Activated naive CD4-positive, alpha-beta T cell treated with anti-CD3 and anti-CD28 coated beads for 36 hours (primary cell): ENCODE measurements around the gene ENTHD1. TPM values are rescaled to one million over a fixed set of nuclear protein-coding genes. Genes with fewer than 3 reads are reported as not detected.

Source experiments
- CTCF ChIA-PET: fragments of 350-600 bp; sonication (Branson Sonifier 250); formaldehyde crosslinking; loops from one replicate; lab custom pipeline; 2021; ENCODE audit warnings: antibody characterized with exemption; lab: Charles Lee
- DNase-seq: peaks from one replicate; pipeline ENCODE4 v3.0.0-alpha.2; 2020
- H3K27ac Mint-ChIP-seq: one replicate; pipeline ENCODE4 v1.8.0; 2021; ENCODE audit warnings: mild to moderate bottlenecking, mixed read lengths
- H3K27me3 Mint-ChIP-seq: one replicate; pipeline ENCODE4 v1.8.0; 2021; ENCODE audit warnings: low read depth, mixed read lengths
- H3K36me3 Mint-ChIP-seq: one replicate; pipeline ENCODE4 v1.8.0; 2021; ENCODE audit warnings: low read depth, mixed read lengths
- H3K4me1 Mint-ChIP-seq: one replicate; pipeline ENCODE4 v1.8.0; 2021; ENCODE audit warnings: low read depth, mixed read lengths
- H3K4me3 Mint-ChIP-seq: one replicate; pipeline ENCODE4 v1.8.0; 2021; ENCODE audit warnings: mild to moderate bottlenecking, moderate library complexity, mixed read lengths
- H3K9me3 Mint-ChIP-seq: one replicate; pipeline ENCODE4 v1.8.0; 2021; ENCODE audit warnings: mixed read lengths
- intact Hi-C: fragments of 100-400 bp; cut with micrococcal nuclease; formaldehyde crosslinking; loops from one replicate; pipeline ENCODE4 v1.15.1; 2023
- total RNA-seq, 2 experiments: library from RNA; stranded (reverse); gene quantifications; one replicate each; pipeline ENCODE4 v1.2.3, GENCODE V29; 2021

ENTHD1 gene
- total RNA-seq, 2 experiments from 2014 or later = 0.64 to 0.81 TPM

GRCh38 chr22:39833610-39834009, 60.0 kb downstream of the ENTHD1 start:
- Mint-ChIP-seq H3K27ac (no peak overlapping the region), H3K9me3 (no peaks in the 10 kb centered on the region), H3K36me3 (no peaks in the 10 kb centered on the region), H3K27me3 (no peaks in the 10 kb centered on the region), H3K4me1 (peaks cover 14% of the 10 kb centered on the region), H3K4me3 (no peak overlapping the region)
- intact Hi-C loops = no loop called here
- no peak for DNase-seq
- CTCF ChIA-PET = no interaction called here

GRCh38 chr22:39833093-39833492, 60.5 kb downstream of the ENTHD1 start:
- no peaks in the 10 kb centered on the region for H3K27me3 Mint-ChIP-seq

GRCh38 chr22:39832627-39833074, 60.9 kb downstream of the ENTHD1 start:
- DNase-seq = no peak
- Mint-ChIP-seq H3K4me1 (peaks cover 14% of the 10 kb centered on the region), H3K27ac (no peak overlapping the region), H3K4me3 (peak overlapping the region; percentile 33), H3K27me3 (no peaks in the 10 kb centered on the region), H3K9me3 (no peaks in the 10 kb centered on the region), H3K36me3 (no peaks in the 10 kb centered on the region)
- intact Hi-C loops = no loop called here
- CTCF ChIA-PET = interaction anchor here (0.6 to 0.7 kb wide), 2 partner anchors 16 to 95 kb away, joined by 3 read pairs; no protein-coding TSS in a partner anchor

More at GRCh38 chr22:39833093-39833492, 60.5 kb downstream of the ENTHD1 start:
- intact Hi-C loops = no loop called here
- no peaks in the 10 kb centered on the region for H3K36me3 Mint-ChIP-seq
- CTCF ChIA-PET = interaction anchor here (0.6 to 0.7 kb wide), 2 partner anchors 17 to 95 kb away, joined by 3 read pairs; no protein-coding TSS in a partner anchor
- H3K9me3 Mint-ChIP-seq = no peaks in the 10 kb centered on the region
- H3K4me3 Mint-ChIP-seq = no peak overlapping the region
- H3K27ac Mint-ChIP-seq = no peak overlapping the region
- no peak for DNase-seq
- H3K4me1 Mint-ChIP-seq = peaks cover 14% of the 10 kb centered on the region

- Mint-ChIP-seq H3K36me3 (no peaks in the 10 kb centered on the region), H3K9me3 (no peaks in the 10 kb centered on the region), H3K27ac (no peak overlapping the region), H3K4me1 (peaks cover 2% of the 10 kb centered on the region), H3K27me3 (no peaks in the 10 kb centered on the region), H3K4me3 (no peak overlapping the region)
- intact Hi-C loops = no loop called here
- no peak for DNase-seq
- CTCF ChIA-PET = no interaction called here
These were observed 67.9 kb downstream of the ENTHD1 start for GRCh38 chr22:39825661-39826102.

GRCh38 chr22:39821008-39821407, 72.6 kb downstream of the ENTHD1 start:
- H3K27me3 Mint-ChIP-seq = no peaks in the 10 kb centered on the region

GRCh38 chr22:39820256-39820655, 73.3 kb downstream of the ENTHD1 start:
- Mint-ChIP-seq H3K9me3 (no peaks in the 10 kb centered on the region), H3K27ac (no peak overlapping the region), H3K36me3 (no peaks in the 10 kb centered on the region), H3K4me1 (peaks cover 3% of the 10 kb centered on the region), H3K27me3 (no peaks in the 10 kb centered on the region), H3K4me3 (no peak overlapping the region)
- CTCF ChIA-PET = no interaction called here
- DNase-seq = no peak
- intact Hi-C loops = no loop called here

More at GRCh38 chr22:39821008-39821407, 72.6 kb downstream of the ENTHD1 start:
- H3K27ac Mint-ChIP-seq = no peak overlapping the region
- H3K4me1 Mint-ChIP-seq = peaks cover 5% of the 10 kb centered on the region
- CTCF ChIA-PET = no interaction called here
- intact Hi-C loops = no loop called here
- H3K36me3 Mint-ChIP-seq = no peaks in the 10 kb centered on the region
- no peak overlapping the region for H3K4me3 Mint-ChIP-seq
- H3K9me3 Mint-ChIP-seq = no peaks in the 10 kb centered on the region
- DNase-seq = no peak

- DNase-seq = no peak
- Mint-ChIP-seq H3K36me3 (no peaks in the 10 kb centered on the region), H3K27me3 (no peaks in the 10 kb centered on the region), H3K4me3 (no peak overlapping the region), H3K27ac (no peak overlapping the region), H3K4me1 (peaks cover 3% of the 10 kb centered on the region), H3K9me3 (no peaks in the 10 kb centered on the region)
- CTCF ChIA-PET = interaction anchor here (0.7 kb wide), 1 partner anchor 11 kb away, joined by 3 read pairs; no protein-coding TSS in a partner anchor
- intact Hi-C loops = no loop called here
These were observed 74.1 kb downstream of the ENTHD1 start for GRCh38 chr22:39819429-39819828.

GRCh38 chr22:39818094-39818493, 75.5 kb downstream of the ENTHD1 start:
- peaks cover 3% of the 10 kb centered on the region for H3K4me1 Mint-ChIP-seq
- no peaks in the 10 kb centered on the region for H3K9me3 Mint-ChIP-seq
- H3K36me3 Mint-ChIP-seq = no peaks in the 10 kb centered on the region
- no peak for DNase-seq
- no peak overlapping the region for H3K4me3 Mint-ChIP-seq
- no peak overlapping the region for H3K27ac Mint-ChIP-seq
- CTCF ChIA-PET = no interaction called here
- no peaks in the 10 kb centered on the region for H3K27me3 Mint-ChIP-seq
- intact Hi-C loops = no loop called here

GRCh38 chr22:39815932-39816331, 77.6 kb downstream of the ENTHD1 start:
- no peaks in the 10 kb centered on the region for H3K36me3 Mint-ChIP-seq
- DNase-seq = no peak
- H3K27me3 Mint-ChIP-seq = no peaks in the 10 kb centered on the region
- H3K4me1 Mint-ChIP-seq = peaks cover 3% of the 10 kb centered on the region
- H3K4me3 Mint-ChIP-seq = no peak overlapping the region
- no peaks in the 10 kb centered on the region for H3K9me3 Mint-ChIP-seq
- CTCF ChIA-PET = no interaction called here
- intact Hi-C loops = no loop called here
- H3K27ac Mint-ChIP-seq = no peak overlapping the region

- intact Hi-C loops = no loop called here
- Mint-ChIP-seq H3K9me3 (no peaks in the 10 kb centered on the region), H3K36me3 (no peaks in the 10 kb centered on the region), H3K27me3 (no peaks in the 10 kb centered on the region), H3K27ac (no peak overlapping the region), H3K4me1 (peaks cover 3% of the 10 kb centered on the region), H3K4me3 (no peak overlapping the region)
- CTCF ChIA-PET = no interaction called here
- no peak for DNase-seq
These were observed 78.7 kb downstream of the ENTHD1 start for GRCh38 chr22:39814899-39815298.

- Mint-ChIP-seq H3K36me3 (no peaks in the 10 kb centered on the region), H3K4me1 (peaks cover 25% of the 10 kb centered on the region), H3K27me3 (no peaks in the 10 kb centered on the region), H3K27ac (no peak overlapping the region), H3K9me3 (no peaks in the 10 kb centered on the region), H3K4me3 (no peak overlapping the region)
- CTCF ChIA-PET = interaction anchor here (1.1 kb wide), 1 partner anchor 27 kb away, joined by 3 read pairs; no protein-coding TSS in a partner anchor
- DNase-seq = no peak
- intact Hi-C loops = no loop called here
These were observed 83.6 kb downstream of the ENTHD1 start for GRCh38 chr22:39809772-39810557.

GRCh38 chr22:39808081-39808480, 85.5 kb downstream of the ENTHD1 start:
- Mint-ChIP-seq H3K4me1 (peaks cover 25% of the 10 kb centered on the region), H3K9me3 (no peaks in the 10 kb centered on the region), H3K4me3 (no peak overlapping the region), H3K27me3 (no peaks in the 10 kb centered on the region), H3K27ac (no peak overlapping the region), H3K36me3 (no peaks in the 10 kb centered on the region)
- peak; percentile 55 for DNase-seq
- intact Hi-C loops = no loop called here
- CTCF ChIA-PET = interaction anchor here (0.8 to 1.6 kb wide), 4 partner anchors 9 to 273 kb away, joined by 3 to 6 read pairs (median 3); no protein-coding TSS in a partner anchor
